Gastroesophageal sphincter (tissue), 3 donors: Measurements from ENCODE around the gene ELN.

Experiments
- EP300 ChIP-seq: sonication (generic); formaldehyde crosslinking; IDR thresholded peaks from one replicate; pipeline ENCODE4 v1.6.1; 2017; ENCODE audit warnings: antibody characterized with exemption, mild to moderate bottlenecking
- POLR2A ChIP-seq, 2 donors: fragments of 450-650 bp; IDR thresholded peaks; one replicate each; pipeline ENCODE4 v1.6.1; 2017; ENCODE audit warnings: antibody characterized with exemption in 2 of 2, mild to moderate bottlenecking in 2 of 2, moderate library complexity in 1 of 2
- POLR2AphosphoS5 ChIP-seq: sonication (generic); formaldehyde crosslinking; IDR thresholded peaks from one replicate; pipeline ENCODE4 v1.6.1; 2017; ENCODE audit warnings: antibody characterized with exemption
- TF ChIP-seq, protein P1 (sequence below), 4 experiments: fragments of 200-600 bp in 2 of 4; fragments of 450-650 bp in 2 of 4; sonication (generic) in 1 of 4; IDR thresholded peaks; one replicate each; pipeline ENCODE4 v1.5.1; 2017 to 2019; ENCODE audit warnings: antibody characterized with exemption in 4 of 4, mild to moderate bottlenecking in 2 of 4, moderate library complexity in 2 of 4

DNA sequence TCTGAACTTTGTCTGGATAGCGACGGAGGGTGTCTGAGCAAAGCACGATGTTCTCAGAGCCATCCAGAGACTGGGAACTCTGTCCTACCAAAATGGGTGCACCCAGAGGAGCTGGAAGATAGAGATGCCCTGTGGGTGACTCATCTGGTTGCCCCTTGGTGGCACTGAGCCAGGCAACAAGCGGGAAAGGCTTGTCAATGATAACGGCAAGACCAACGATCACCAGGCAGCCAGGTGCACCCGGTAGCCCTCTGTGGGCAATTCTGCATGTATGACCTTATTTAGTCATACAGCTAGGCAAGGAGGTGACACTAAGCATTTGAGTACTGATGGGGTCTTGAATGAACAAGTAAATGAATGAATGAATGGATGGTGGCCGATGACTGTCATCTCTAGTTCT lies 2.8 kb upstream of the ELN start:
- TF ChIP-seq, protein P1, sequence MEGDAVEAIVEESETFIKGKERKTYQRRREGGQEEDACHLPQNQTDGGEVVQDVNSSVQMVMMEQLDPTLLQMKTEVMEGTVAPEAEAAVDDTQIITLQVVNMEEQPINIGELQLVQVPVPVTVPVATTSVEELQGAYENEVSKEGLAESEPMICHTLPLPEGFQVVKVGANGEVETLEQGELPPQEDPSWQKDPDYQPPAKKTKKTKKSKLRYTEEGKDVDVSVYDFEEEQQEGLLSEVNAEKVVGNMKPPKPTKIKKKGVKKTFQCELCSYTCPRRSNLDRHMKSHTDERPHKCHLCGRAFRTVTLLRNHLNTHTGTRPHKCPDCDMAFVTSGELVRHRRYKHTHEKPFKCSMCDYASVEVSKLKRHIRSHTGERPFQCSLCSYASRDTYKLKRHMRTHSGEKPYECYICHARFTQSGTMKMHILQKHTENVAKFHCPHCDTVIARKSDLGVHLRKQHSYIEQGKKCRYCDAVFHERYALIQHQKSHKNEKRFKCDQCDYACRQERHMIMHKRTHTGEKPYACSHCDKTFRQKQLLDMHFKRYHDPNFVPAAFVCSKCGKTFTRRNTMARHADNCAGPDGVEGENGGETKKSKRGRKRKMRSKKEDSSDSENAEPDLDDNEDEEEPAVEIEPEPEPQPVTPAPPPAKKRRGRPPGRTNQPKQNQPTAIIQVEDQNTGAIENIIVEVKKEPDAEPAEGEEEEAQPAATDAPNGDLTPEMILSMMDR (IDR thresholded peaks at IDR 0.05) = no peak
- TF ChIP-seq POLR2A (IDR thresholded peaks at IDR 0.05) = no peak
- TF ChIP-seq EP300 = no peak
- no peak for TF ChIP-seq POLR2AphosphoS5
